GM23248 (cell line): ENCODE measurements around the gene KLHDC8A.

ENCODE experiments used
- EZH2 ChIP-seq: fragments of 200-600 bp; sonication (generic); IDR thresholded peaks from 2 replicates; pipeline ENCODE4 v1.6.1; 2018; ENCODE audit warnings: antibody characterized with exemption, mild to moderate bottlenecking; ENCODE audit not compliant: insufficient read depth, poor library complexity, severe bottlenecking
- EZH2phosphoT487 ChIP-seq: fragments of 200-600 bp; sonication (generic); IDR thresholded peaks from 2 replicates; pipeline ENCODE4 v1.6.1; 2018; ENCODE audit warnings: antibody characterized with exemption, moderate library complexity, mild to moderate bottlenecking, low read depth; ENCODE audit not compliant: insufficient read depth

DNA sequence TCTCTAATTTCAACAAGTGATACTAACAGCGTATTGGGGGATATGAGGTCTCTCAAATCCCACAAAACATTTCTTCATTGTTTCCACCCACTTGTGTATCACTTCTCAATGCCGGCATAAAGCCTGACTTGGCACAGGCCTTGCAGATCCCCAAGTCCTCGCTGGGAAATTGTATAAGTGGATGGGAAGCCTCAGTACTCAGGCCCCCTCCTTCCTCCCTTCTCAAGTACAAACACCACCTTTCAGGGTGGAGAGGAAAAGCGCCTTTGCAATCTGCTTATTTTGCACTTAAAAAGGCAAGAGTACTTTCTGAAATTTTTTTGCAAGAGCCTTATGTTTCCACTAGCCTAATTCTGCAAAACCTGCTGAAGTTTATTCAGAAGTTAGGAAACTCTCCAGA, 25.8 kb upstream of the KLHDC8A start:
- TF ChIP-seq EZH2 (no peak), EZH2phosphoT487 (no peak)
